Measurements from ENCODE around the gene PRSS38.

GRCh38 chr1:227890451-227891222 is 75.2 kb downstream of the PRSS38 start:
- TF ChIP-seq CTCF (IDR thresholded peaks at IDR 0.05) (no peak), PBX3 (IDR thresholded peaks at IDR 0.05) (no peak), JUNB (IDR thresholded peaks at IDR 0.05) (no peak), REST (IDR thresholded peaks at IDR 0.05) (no peak), POLR2A (IDR thresholded peaks at IDR 0.05; ENCODE audit: low read length) (no peak), RNF2 (IDR thresholded peaks at IDR 0.05; ENCODE audit: borderline replicate concordance, low read depth) (no peak), MAZ (IDR thresholded peaks at IDR 0.05; ENCODE audit: borderline replicate concordance, low read depth, low read length) (no peak), KDM1A (IDR thresholded peaks at IDR 0.05; ENCODE audit: low read depth) (no peak), TP53 (CRISPR knock-in tag; IDR thresholded peaks at IDR 0.05) (no peak), RCOR1 (IDR thresholded peaks at IDR 0.05; ENCODE audit: low read depth, low read length) (no peak)
